ENCODE data around the gene ZNF555.

The ZNF555 gene

GRCh38 chr19:2827022-2827421, 14.3 kb upstream of the ZNF555 start:
- H3K27me3 ChIP-seq (ENCODE audit: insufficient read depth, poor library complexity, severe bottlenecking), result no peaks in the 10 kb centered on the region
- no peak overlapping the region for H3K4me3 ChIP-seq (ENCODE audit: severe bottlenecking)
- no peaks in the 10 kb centered on the region for H3K36me3 ChIP-seq (ENCODE audit: low read depth)
- TF ChIP-seq CTCF (IDR thresholded peaks at IDR 0.05; ENCODE audit: poor library complexity, severe bottlenecking), result no peak
- ATAC-seq (ENCODE audit: low read depth) (no peak), DNase-seq (ENCODE audit: low spot score) (no peak)
- no peak overlapping the region for H3K27ac ChIP-seq (ENCODE audit: poor library complexity, severe bottlenecking)
- no peaks in the 10 kb centered on the region for H3K9me3 ChIP-seq (ENCODE audit: severe bottlenecking)
- no peaks in the 10 kb centered on the region for H3K4me1 ChIP-seq (ENCODE audit: insufficient read depth, poor library complexity, severe bottlenecking)

DNA sequence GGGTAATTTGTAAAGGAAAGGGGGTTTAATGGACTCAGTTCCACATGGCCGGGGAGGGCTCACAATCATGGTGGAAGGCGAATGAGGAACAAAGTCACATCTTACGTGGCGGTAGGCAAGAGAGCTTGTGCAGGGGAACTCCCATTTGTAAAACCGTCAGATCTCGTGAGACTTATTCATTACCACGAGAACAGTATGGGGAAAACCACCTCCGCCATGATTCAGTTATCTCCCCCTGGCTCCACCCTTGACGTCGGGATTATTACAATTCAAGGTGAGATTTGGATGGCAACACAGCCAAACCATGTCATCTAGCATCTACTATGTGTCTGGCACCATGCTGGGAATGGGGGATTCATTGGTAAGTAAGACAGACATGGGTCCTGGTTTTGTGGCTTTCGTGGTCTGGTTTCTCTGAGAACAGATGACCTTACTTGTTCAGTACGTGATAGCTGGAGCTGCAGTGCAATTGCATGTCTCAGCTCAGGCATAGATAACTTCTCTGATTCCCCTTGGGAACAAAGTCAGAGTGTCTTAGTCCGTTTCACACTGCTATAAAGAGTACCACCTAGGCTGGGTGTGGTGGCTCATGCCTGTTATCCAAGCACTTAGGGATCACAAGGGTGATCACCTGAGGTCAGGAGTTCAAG, 13.3 kb upstream of the ZNF555 start:
- Histone ChIP-seq H3K27ac (ENCODE audit: poor library complexity, severe bottlenecking) (no peak overlapping the region), H3K36me3 (ENCODE audit: low read depth) (no peaks in the 10 kb centered on the region), H3K9me3 (ENCODE audit: severe bottlenecking) (no peaks in the 10 kb centered on the region), H3K27me3 (ENCODE audit: insufficient read depth, poor library complexity, severe bottlenecking) (no peaks in the 10 kb centered on the region), H3K4me1 (ENCODE audit: insufficient read depth, poor library complexity, severe bottlenecking) (no peaks in the 10 kb centered on the region), H3K4me3 (ENCODE audit: severe bottlenecking) (no peak overlapping the region)
- ATAC-seq (ENCODE audit: low read depth) (no peak), DNase-seq (ENCODE audit: low spot score) (no peak)
- no peak for TF ChIP-seq CTCF (IDR thresholded peaks at IDR 0.05; ENCODE audit: poor library complexity, severe bottlenecking)

DNA sequence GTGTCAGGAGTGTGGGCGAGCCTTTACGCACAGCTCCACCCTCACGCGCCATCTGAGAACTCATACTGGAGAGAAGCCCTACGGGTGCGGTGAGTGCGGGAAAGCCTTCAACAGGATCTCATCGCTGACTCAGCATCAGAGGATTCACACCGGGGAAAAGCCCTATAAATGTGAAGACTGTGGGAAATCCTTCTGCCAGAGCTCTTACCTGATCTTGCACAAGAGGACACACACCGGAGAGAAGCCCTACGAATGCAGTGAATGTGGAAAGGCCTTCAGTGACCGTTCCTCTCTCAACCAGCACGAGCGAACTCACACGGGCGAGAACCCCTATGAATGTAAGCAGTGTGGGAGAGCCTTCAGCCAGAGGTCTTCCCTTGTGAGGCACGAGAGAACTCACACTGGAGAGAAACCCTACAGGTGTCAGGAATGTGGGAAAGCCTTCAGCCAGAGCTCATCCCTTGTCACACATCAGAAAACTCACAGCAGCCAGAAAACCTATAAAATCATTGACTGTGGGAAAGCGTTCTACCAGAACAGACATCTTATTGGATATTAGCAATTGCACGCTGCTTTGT, 6.9 kb upstream of the ZNF555 start:
- TF ChIP-seq CTCF (IDR thresholded peaks at IDR 0.05; ENCODE audit: poor library complexity, severe bottlenecking), result no peak
- DNase-seq (ENCODE audit: low spot score), result no peak
- Histone ChIP-seq H3K4me3 (ENCODE audit: severe bottlenecking) (no peak overlapping the region), H3K9me3 (ENCODE audit: severe bottlenecking) (peaks cover 4% of the 10 kb centered on the region), H3K4me1 (ENCODE audit: insufficient read depth, poor library complexity, severe bottlenecking) (no peaks in the 10 kb centered on the region), H3K27ac (ENCODE audit: poor library complexity, severe bottlenecking) (no peak overlapping the region), H3K36me3 (ENCODE audit: low read depth) (no peaks in the 10 kb centered on the region), H3K27me3 (ENCODE audit: insufficient read depth, poor library complexity, severe bottlenecking) (no peaks in the 10 kb centered on the region)
- no peak for ATAC-seq (ENCODE audit: low read depth)

GRCh38 chr19:2837430-2837829, 3.8 kb upstream of the ZNF555 start:
- no peak for DNase-seq (ENCODE audit: low spot score)
- no peak for ATAC-seq (ENCODE audit: low read depth)

More at GRCh38 chr19:2837430-2837829, 3.8 kb upstream of the ZNF555 start:
- Histone ChIP-seq H3K4me3 (ENCODE audit: severe bottlenecking) (no peak overlapping the region), H3K27me3 (ENCODE audit: insufficient read depth, poor library complexity, severe bottlenecking) (no peaks in the 10 kb centered on the region), H3K4me1 (ENCODE audit: insufficient read depth, poor library complexity, severe bottlenecking) (no peaks in the 10 kb centered on the region), H3K27ac (ENCODE audit: poor library complexity, severe bottlenecking) (no peak overlapping the region), H3K9me3 (ENCODE audit: severe bottlenecking) (peaks cover 4% of the 10 kb centered on the region), H3K36me3 (ENCODE audit: low read depth) (no peaks in the 10 kb centered on the region)
- no peak for TF ChIP-seq CTCF (IDR thresholded peaks at IDR 0.05; ENCODE audit: poor library complexity, severe bottlenecking)
